Body of pancreas (tissue), 4 donors: Measurements from ENCODE around the gene ARHGEF2. TPM values are rescaled to one million over a fixed set of nuclear protein-coding genes. Genes with fewer than 3 reads are reported as not detected.

Experiments
- ATAC-seq: fragments of 150-250 bp; one replicate; pipeline ENCODE4 v1.9.1; 2016
- DNase-seq, 4 donors: peaks; one replicate each; pipeline ENCODE4 v3.0.0-alpha.2; 2019
- H3K27ac ChIP-seq, 4 donors: fragments of 200-600 bp; sonication (generic); 1 replicate in 3 of 4; 2 replicates in 1 of 4; pipeline versions ENCODE4 v1.5.1 to v1.6.1; 2016 to 2019; ENCODE audit warnings: mild to moderate bottlenecking in 1 of 4, mixed read lengths in 1 of 4, moderate library complexity in 1 of 4
- H3K27me3 ChIP-seq, 2 donors: fragments of 200-600 bp; sonication (generic); one replicate each; pipeline ENCODE4 v1.6.0; 2016; ENCODE audit warnings: mild to moderate bottlenecking in 1 of 2
- H3K36me3 ChIP-seq, 2 donors: fragments of 200-600 bp; sonication (generic); replicated peaks in 1 of 2; 2 replicates each; pipeline ENCODE4 v1.5.1; 2016; ENCODE audit warnings: low read depth in 2 of 2; ENCODE audit not compliant: insufficient read depth in 1 of 2
- H3K4me1 ChIP-seq: fragments of 200-600 bp; sonication (generic); one replicate; pipeline ENCODE4 v1.6.0; 2016
- H3K4me3 ChIP-seq, 2 donors: fragments of 200-600 bp; sonication (generic); 1 replicate in 1 of 2; 2 replicates in 1 of 2; pipeline ENCODE4 v1.5.1; 2016 to 2019
- H3K9me3 ChIP-seq, 3 donors: fragments of 200-600 bp; sonication (generic); 1 replicate in 2 of 3; 2 replicates in 1 of 3; pipeline ENCODE4 v1.5.1; 2016
- POLR2A ChIP-seq, 3 donors: fragments of 450-650 bp; IDR thresholded peaks; one replicate each; pipeline ENCODE4 v1.6.1; 2016; ENCODE audit warnings: antibody characterized with exemption in 3 of 3, mild to moderate bottlenecking in 2 of 3
- WGBS, 2 donors: methylation state at CpG; one replicate each; pipeline ENCODE4 v1.1.5; 2017; 5-methylcytosine and 5-hydroxymethylcytosine counted together
- intact Hi-C: fragments of 100-400 bp; cut with DNase I; formaldehyde crosslinking; loops from one replicate; pipeline ENCODE4 v1.15.1; 2023
- total RNA-seq, 2 donors: library from RNA; depleted of rRNA; stranded (reverse); fragments of >200 nt; gene quantifications; one replicate each; pipeline ENCODE4 v1.1.0, GENCODE V29; 2016
- TF ChIP-seq, protein P1 (sequence below), 7 experiments: fragments of 450-650 bp in 4 of 7; fragments of 200-600 bp in 3 of 7; sonication (generic) in 3 of 7; IDR thresholded peaks; one replicate each; pipeline ENCODE4 v1.5.1; 2016 to 2019; ENCODE audit warnings: antibody characterized with exemption in 7 of 7

The ARHGEF2 gene
- total RNA-seq, 2 donors from 2014 or later: 31.9 to 32.6 TPM

DNA sequence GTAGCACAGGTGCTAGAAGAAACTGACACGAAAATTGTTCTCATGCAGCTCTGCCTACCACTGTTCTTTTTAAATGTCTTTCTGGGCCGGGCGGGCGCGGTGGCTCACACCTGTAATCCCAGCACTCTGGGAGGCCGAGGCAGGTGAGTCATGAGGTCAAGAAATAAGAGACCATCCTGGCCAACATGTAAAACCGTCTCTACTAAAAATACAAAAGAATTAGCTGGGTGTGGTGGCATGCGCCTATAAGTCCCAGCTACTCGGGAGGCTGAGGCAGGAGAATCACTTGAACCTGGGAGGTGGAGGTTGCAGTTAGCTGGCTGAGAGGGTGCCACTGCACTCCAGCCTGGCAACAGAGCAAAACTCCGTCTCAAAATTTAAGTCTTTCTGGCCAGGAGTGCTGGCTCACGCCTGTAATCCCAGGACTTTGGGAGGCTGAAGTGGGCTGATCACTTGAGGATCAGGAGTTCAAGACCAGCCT lies 66.3 kb downstream of the ARHGEF2 start:
- 71 to 82% methylated on average over 3 to 11 of the region's 11 CpGs for WGBS, 2 donors
- no peak overlapping the region for H3K4me3 ChIP-seq
- ATAC-seq: no peak
- H3K27ac ChIP-seq: peak overlapping the region; percentile 79 to 87 (median 83)
- no peak for TF ChIP-seq POLR2A (IDR thresholded peaks at IDR 0.05)
- TF ChIP-seq, protein P1, sequence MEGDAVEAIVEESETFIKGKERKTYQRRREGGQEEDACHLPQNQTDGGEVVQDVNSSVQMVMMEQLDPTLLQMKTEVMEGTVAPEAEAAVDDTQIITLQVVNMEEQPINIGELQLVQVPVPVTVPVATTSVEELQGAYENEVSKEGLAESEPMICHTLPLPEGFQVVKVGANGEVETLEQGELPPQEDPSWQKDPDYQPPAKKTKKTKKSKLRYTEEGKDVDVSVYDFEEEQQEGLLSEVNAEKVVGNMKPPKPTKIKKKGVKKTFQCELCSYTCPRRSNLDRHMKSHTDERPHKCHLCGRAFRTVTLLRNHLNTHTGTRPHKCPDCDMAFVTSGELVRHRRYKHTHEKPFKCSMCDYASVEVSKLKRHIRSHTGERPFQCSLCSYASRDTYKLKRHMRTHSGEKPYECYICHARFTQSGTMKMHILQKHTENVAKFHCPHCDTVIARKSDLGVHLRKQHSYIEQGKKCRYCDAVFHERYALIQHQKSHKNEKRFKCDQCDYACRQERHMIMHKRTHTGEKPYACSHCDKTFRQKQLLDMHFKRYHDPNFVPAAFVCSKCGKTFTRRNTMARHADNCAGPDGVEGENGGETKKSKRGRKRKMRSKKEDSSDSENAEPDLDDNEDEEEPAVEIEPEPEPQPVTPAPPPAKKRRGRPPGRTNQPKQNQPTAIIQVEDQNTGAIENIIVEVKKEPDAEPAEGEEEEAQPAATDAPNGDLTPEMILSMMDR (IDR thresholded peaks at IDR 0.05): no peak
- H3K36me3 ChIP-seq: peaks cover 16 to 32% of the 10 kb centered on the region in 2 donors
- peaks cover 21% of the 10 kb centered on the region for H3K4me1 ChIP-seq
- H3K27me3 ChIP-seq: no peaks in the 10 kb centered on the region
- no peaks in the 10 kb centered on the region for H3K9me3 ChIP-seq
- intact Hi-C loops: no loop called here
- no peak for DNase-seq

DNA sequence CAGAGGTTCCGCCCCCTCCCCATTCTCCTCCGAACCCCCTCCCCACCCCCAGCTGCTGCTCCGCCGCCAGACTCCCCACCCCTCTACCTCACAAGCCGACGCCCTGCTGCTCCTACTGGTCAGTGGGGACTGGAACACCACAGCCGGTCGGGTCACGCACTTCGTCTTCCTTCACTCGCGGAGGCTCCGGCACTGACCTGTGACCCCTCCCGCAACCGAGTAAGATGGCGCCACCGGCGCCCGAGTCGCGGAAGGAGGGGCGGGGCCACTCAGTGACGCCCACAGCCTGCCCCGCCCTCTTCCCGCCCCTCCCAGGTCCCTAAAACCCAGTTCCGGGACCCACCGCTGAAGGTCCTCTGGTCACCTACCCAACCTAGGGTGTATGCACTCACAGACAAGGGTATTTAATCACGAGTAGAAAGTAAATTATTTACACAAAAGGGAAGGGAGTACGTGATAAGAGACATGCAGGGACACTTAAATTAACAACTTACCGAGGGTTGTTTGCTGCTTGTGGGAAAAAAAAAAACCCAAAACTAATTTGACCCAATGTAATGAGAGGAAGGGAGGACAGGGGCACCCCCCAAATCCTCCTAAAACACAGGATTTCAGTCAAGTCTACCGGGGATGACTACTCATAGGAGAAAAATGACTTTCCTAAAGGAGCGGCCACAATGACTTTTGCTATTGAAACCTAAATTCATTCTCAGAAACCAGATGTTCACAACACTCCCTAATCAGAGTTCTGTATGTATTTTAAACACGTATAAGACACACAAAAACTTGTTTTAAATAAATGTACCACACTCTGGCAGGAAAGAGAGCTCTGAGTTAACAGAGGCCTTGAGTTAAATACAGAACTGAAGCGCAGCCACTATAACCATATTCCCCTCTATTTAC lies 66.9 kb downstream of the ARHGEF2 start, which contains the start of gene RIT1:
TSS of gene RIT1 (minus strand) at position 194 of the 900 bp plus-strand sequence. CDS start 588 bp downstream, outside the sequence.
- H3K4me3 ChIP-seq: peak within 1 kb of the TSS; percentile 44 to 62
- ATAC-seq: peak; percentile 95
- no peaks in the 10 kb centered on the region for H3K9me3 ChIP-seq
- no peaks in the 10 kb centered on the region for H3K27me3 ChIP-seq
- peak in 2 of 3 donors; percentile 47 to 60 for TF ChIP-seq POLR2A (IDR thresholded peaks at IDR 0.05)
- TF ChIP-seq, protein P1 (IDR thresholded peaks at IDR 0.05): peak in 4 of 7 experiments; percentile 28 to 43 (median 32)
- DNase-seq: peak; percentile 84 to 90 (median 88)
- H3K4me1 ChIP-seq: peaks cover 21% of the 10 kb centered on the region
- 6 to 9% methylated on average over 15 to 30 of the region's 34 CpGs for WGBS, 2 donors
- peaks cover 12 to 28% of the 10 kb centered on the region in 2 donors for H3K36me3 ChIP-seq
- peak within 1 kb of the TSS; percentile 79 to 87 (median 83) for H3K27ac ChIP-seq
- intact Hi-C loops: no loop called here

DNA sequence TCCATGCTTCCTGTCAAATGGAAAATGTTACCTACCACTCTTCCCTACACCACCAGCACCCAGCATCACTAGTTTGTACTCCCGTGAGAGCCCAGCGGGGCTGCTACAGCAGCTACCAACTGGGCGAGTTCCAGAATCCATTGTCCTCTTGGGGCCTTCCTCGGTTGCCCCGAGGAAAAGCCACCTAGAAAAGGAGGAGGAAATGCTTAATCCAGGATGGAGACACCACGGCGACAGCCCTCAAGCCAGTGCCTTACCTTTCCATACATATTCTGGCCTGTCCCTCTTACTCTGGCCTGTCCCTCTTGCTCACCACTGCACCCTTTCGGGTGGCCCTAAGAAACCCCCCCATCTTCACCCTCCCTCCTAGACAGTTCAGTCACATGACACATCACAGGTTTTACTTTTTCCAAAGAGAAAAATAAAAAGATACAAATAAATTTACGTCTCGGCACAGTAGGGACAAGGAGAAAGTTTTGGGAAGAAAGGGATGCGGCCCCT lies 67.7 kb downstream of the ARHGEF2 start:
- 2% methylated on average over 11 of the region's 11 CpGs for whole genome bisulfite sequencing, 2 donors
- peak overlapping the region; percentile 44 to 62 for H3K4me3 ChIP-seq
- H3K36me3 ChIP-seq: peaks cover 10 to 22% of the 10 kb centered on the region in 2 donors
- peaks cover 21% of the 10 kb centered on the region for H3K4me1 ChIP-seq
- intact Hi-C loops: no loop called here
- peak; percentile 25 for ATAC-seq
- DNase-seq: peak in 3 of 4 donors; percentile 17 to 23 (median 22)
- H3K27me3 ChIP-seq: no peaks in the 10 kb centered on the region
- peak overlapping the region; percentile 79 to 87 (median 83) for H3K27ac ChIP-seq
- H3K9me3 ChIP-seq: no peaks in the 10 kb centered on the region
- TF ChIP-seq, protein P1 (IDR thresholded peaks at IDR 0.05): no peak
- TF ChIP-seq POLR2A (IDR thresholded peaks at IDR 0.05): no peak

DNA sequence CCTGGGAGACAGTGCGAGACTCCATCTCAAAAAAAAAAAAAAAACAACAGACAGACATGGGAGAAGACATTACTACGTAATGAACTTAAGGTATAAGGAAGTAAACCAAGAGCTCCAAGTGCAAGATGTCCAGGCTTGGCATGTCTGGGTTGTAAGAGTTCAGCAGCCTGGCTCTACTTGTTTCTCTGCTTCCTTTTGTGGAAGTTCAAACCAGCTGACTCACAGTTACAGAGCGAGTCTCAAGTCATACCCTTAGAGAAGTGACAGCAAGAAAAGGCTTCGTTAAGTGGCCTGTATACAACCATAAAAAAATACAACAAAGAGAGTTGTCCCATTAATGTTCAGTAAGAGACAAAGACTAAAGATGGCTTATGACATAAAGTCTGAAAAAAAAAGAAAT lies 68.5 kb downstream of the ARHGEF2 start:
- intact Hi-C loops: no loop called here
- Histone ChIP-seq H3K27ac (peak overlapping the region in 1 of 4 donors; percentile 87), H3K9me3 (no peaks in the 10 kb centered on the region), H3K4me1 (peaks cover 21% of the 10 kb centered on the region), H3K4me3 (no peak overlapping the region), H3K36me3 (peaks cover 10 to 20% of the 10 kb centered on the region in 2 donors), H3K27me3 (no peaks in the 10 kb centered on the region)
- peak in 1 of 4 donors; percentile 62 for DNase-seq
- no peak for ATAC-seq
- whole genome bisulfite sequencing, 2 donors: 81 to 93% methylated on average over 4 of the region's 4 CpGs
- no peak for TF ChIP-seq POLR2A (IDR thresholded peaks at IDR 0.05)
- TF ChIP-seq, protein P1 (IDR thresholded peaks at IDR 0.05): no peak
